ENCODE results near the gene ADSS1. TPM values are rescaled to one million over a fixed set of nuclear protein-coding genes. Genes with fewer than 3 reads are reported as not detected.

The ADSS1 gene
- total and polyA plus RNA-seq, 2 experiments from 2014 or later: 3.8 to 7.6 TPM

DNA sequence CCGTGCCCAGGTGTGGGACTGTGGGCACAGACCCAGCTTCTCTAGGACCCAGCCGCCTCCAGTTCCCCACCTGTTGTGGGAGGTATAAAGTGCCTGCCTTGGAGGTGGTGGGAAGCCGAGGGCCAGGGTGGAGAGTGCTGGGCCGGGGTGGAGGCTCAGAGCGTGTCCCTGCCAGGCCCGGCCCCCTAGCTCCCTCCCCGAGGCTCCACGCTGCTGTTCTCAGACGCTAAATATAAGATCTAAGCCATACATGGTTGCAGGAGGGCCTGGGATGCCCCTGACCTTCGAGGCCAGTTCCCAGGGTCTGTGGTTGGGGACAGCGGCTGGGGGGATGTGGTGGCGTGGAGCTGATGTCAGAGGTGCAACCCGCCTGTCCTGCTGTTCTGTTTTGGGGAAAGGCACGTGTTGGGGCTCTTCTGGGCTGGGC lies 23.8 kb upstream of the ADSS1 start:
- H3K4me3 ChIP-seq: no peak overlapping the region

GRCh38 chr14:104700747-104701217 lies 23.2 kb upstream of the ADSS1 start:
- Histone ChIP-seq H2AFZ (no peak overlapping the region), H3K79me2 (peaks cover 8% of the 10 kb centered on the region), H3K27ac (no peak overlapping the region), H3K4me3 (no peak overlapping the region), H3K27me3 (no peaks in the 10 kb centered on the region), H3K9me3 (ENCODE audit: low read depth) (no peaks in the 10 kb centered on the region), H3K4me1 (ENCODE audit: insufficient read depth) (peaks cover 12% of the 10 kb centered on the region), H3K4me2 (no peak overlapping the region), H3K9me2 (replicated peaks; ENCODE audit: insufficient read depth) (no peaks in the 10 kb centered on the region), H4K20me1 (ENCODE audit: insufficient read depth, poor library complexity, severe bottlenecking) (peaks cover 11% of the 10 kb centered on the region), H3K36me3 (replicated peaks; ENCODE audit: insufficient read depth, low read depth) (no peaks in the 10 kb centered on the region)
- TF ChIP-seq EZH2 (IDR thresholded peaks at IDR 0.05; ENCODE audit: borderline replicate concordance) (no peak), EZH2phosphoT487 (IDR thresholded peaks at IDR 0.05; ENCODE audit: low read depth, severe bottlenecking, unreplicated experiment) (no peak)
- WGBS (ENCODE audit: low lambda C conversion rate, missing lambda C conversion rate): 75% methylated on average over 20 of the region's 22 CpGs
- DNase-seq (ENCODE audit: low spot score): no peak

More for the DNA sequence above, 23.8 kb upstream of the ADSS1 start:
- Histone ChIP-seq H3K27ac (no peak overlapping the region), H3K4me1 (ENCODE audit: insufficient read depth) (peaks cover 12% of the 10 kb centered on the region), H3K9me2 (replicated peaks; ENCODE audit: insufficient read depth) (no peaks in the 10 kb centered on the region), H3K36me3 (replicated peaks; ENCODE audit: insufficient read depth, low read depth) (no peaks in the 10 kb centered on the region), H3K4me2 (no peak overlapping the region), H3K79me2 (peaks cover 11% of the 10 kb centered on the region), H3K27me3 (no peaks in the 10 kb centered on the region), H2AFZ (no peak overlapping the region), H3K9me3 (ENCODE audit: low read depth) (no peaks in the 10 kb centered on the region), H4K20me1 (ENCODE audit: insufficient read depth, poor library complexity, severe bottlenecking) (peaks cover 13% of the 10 kb centered on the region)
- DNase-seq (ENCODE audit: low spot score): no peak
- TF ChIP-seq, protein P1, sequence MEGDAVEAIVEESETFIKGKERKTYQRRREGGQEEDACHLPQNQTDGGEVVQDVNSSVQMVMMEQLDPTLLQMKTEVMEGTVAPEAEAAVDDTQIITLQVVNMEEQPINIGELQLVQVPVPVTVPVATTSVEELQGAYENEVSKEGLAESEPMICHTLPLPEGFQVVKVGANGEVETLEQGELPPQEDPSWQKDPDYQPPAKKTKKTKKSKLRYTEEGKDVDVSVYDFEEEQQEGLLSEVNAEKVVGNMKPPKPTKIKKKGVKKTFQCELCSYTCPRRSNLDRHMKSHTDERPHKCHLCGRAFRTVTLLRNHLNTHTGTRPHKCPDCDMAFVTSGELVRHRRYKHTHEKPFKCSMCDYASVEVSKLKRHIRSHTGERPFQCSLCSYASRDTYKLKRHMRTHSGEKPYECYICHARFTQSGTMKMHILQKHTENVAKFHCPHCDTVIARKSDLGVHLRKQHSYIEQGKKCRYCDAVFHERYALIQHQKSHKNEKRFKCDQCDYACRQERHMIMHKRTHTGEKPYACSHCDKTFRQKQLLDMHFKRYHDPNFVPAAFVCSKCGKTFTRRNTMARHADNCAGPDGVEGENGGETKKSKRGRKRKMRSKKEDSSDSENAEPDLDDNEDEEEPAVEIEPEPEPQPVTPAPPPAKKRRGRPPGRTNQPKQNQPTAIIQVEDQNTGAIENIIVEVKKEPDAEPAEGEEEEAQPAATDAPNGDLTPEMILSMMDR (IDR thresholded peaks at IDR 0.05; ENCODE audit: poor library complexity): no peak
- TF ChIP-seq EZH2phosphoT487 (IDR thresholded peaks at IDR 0.05; ENCODE audit: low read depth, severe bottlenecking, unreplicated experiment) (no peak), EZH2 (IDR thresholded peaks at IDR 0.05; ENCODE audit: borderline replicate concordance) (no peak)
- 75% methylated on average over 14 of the region's 14 CpGs for WGBS (ENCODE audit: low lambda C conversion rate, missing lambda C conversion rate)

- peaks cover 6% of the 10 kb centered on the region for H3K79me2 ChIP-seq
Measured at GRCh38 chr14:104701383-104702076, 22.5 kb upstream of the ADSS1 start.

DNA sequence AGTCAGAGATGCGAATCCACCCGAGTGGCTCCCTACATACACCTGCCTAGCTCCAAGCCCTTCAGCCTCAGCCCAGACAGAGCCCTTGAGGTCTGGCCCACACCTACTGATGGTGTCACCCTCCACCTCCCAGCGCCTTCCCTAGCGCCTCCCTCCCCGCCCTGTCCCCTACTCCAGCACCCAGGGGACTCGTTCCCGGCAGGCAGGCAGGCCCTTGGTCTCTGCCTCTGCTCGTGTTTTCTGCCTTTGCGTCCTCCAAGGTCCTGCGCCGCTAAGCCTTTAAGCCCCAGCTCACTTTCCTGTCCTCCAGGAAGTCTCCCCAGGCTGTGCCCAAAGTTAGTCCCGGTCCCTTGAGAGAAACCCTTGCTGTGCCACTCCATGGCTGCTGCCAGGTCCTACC lies 21.9 kb upstream of the ADSS1 start:
- H3K4me1 ChIP-seq (ENCODE audit: insufficient read depth): peaks cover 11% of the 10 kb centered on the region
- H4K20me1 ChIP-seq (ENCODE audit: insufficient read depth, poor library complexity, severe bottlenecking): peaks cover 11% of the 10 kb centered on the region
- H3K9me3 ChIP-seq (ENCODE audit: low read depth): no peaks in the 10 kb centered on the region
- no peak overlapping the region for H2AFZ ChIP-seq
- no peak for DNase-seq (ENCODE audit: low spot score)
- peaks cover 3% of the 10 kb centered on the region for H3K79me2 ChIP-seq
- TF ChIP-seq EZH2 (IDR thresholded peaks at IDR 0.05; ENCODE audit: borderline replicate concordance) (no peak), EZH2phosphoT487 (IDR thresholded peaks at IDR 0.05; ENCODE audit: low read depth, severe bottlenecking, unreplicated experiment) (no peak)
- TF ChIP-seq, protein P1 (IDR thresholded peaks at IDR 0.05; ENCODE audit: poor library complexity): no peak
- H3K36me3 ChIP-seq (replicated peaks; ENCODE audit: insufficient read depth, low read depth): no peaks in the 10 kb centered on the region
- WGBS (ENCODE audit: low lambda C conversion rate, missing lambda C conversion rate): 89% methylated on average over 11 of the region's 12 CpGs
- H3K4me3 ChIP-seq: no peak overlapping the region
- H3K9me2 ChIP-seq (replicated peaks; ENCODE audit: insufficient read depth): no peaks in the 10 kb centered on the region
- H3K27me3 ChIP-seq: no peaks in the 10 kb centered on the region
- H3K4me2 ChIP-seq: no peak overlapping the region
- no peak overlapping the region for H3K27ac ChIP-seq

More at GRCh38 chr14:104701383-104702076, 22.5 kb upstream of the ADSS1 start:
- DNase-seq (ENCODE audit: low spot score): no peak
- 90% methylated on average over 40 of the region's 46 CpGs for whole genome bisulfite sequencing (ENCODE audit: low lambda C conversion rate, missing lambda C conversion rate)
- H3K27ac ChIP-seq: no peak overlapping the region
- TF ChIP-seq EZH2phosphoT487 (IDR thresholded peaks at IDR 0.05; ENCODE audit: low read depth, severe bottlenecking, unreplicated experiment): no peak
- TF ChIP-seq, protein P1 (IDR thresholded peaks at IDR 0.05; ENCODE audit: poor library complexity): no peak
- TF ChIP-seq EZH2 (IDR thresholded peaks at IDR 0.05; ENCODE audit: borderline replicate concordance): no peak
- H3K9me3 ChIP-seq (ENCODE audit: low read depth): no peaks in the 10 kb centered on the region
- H3K4me1 ChIP-seq (ENCODE audit: insufficient read depth): peaks cover 12% of the 10 kb centered on the region
- H2AFZ ChIP-seq: no peak overlapping the region
- H3K9me2 ChIP-seq (replicated peaks; ENCODE audit: insufficient read depth): no peaks in the 10 kb centered on the region
- no peaks in the 10 kb centered on the region for H3K27me3 ChIP-seq
- peaks cover 11% of the 10 kb centered on the region for H4K20me1 ChIP-seq (ENCODE audit: insufficient read depth, poor library complexity, severe bottlenecking)
- H3K4me3 ChIP-seq: no peak overlapping the region
- no peaks in the 10 kb centered on the region for H3K36me3 ChIP-seq (replicated peaks; ENCODE audit: insufficient read depth, low read depth)
- H3K4me2 ChIP-seq: no peak overlapping the region

All from hepatocyte (in vitro differentiated cells).